MV-4-11 (cell line): Measurements from ENCODE around the gene ADO.
A peak's percentile ranks its signal among the peaks of the same experiment; 100 is the strongest.
"Not testable (repeated sequence)": the region's sequence is repeated elsewhere in the genome, so short reads cannot be mapped to it uniquely, and the experiment has no call there.

Experiments
- DNase-seq: peaks from one replicate; lab custom pipeline; 2025; lab: John Stamatoyannopoulos, UW

ADO gene

GRCh38 chr10:62804356-62805230 lies at the start of gene ADO:
TSS of gene ADO (plus strand) at chr10:62804720. CDS start at chr10:62805060, 340 bp downstream.
- DNase-seq: peak; percentile 71

DNA sequence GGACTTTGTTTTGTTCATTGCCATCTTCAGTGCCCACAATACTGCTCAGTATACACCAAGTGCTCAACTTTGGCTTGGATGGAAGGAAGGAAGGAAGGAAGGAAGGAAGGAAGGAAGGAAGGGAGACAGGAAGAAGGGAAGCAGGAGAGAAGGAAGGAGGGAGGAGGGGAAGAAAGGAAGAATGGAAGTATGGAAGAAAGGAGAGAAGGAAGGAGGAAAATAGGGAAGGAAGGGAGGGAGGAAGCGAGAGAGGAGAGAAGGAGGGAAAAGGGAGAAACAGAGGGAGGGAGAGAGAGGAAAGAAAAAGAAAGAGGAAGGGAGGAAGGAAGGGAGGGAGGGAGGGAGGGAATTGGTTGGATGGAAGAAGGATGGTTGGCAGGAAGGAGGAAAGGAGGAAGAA lies 49.6 kb upstream of the ADO start:
- DNase-seq: no peak

DNA sequence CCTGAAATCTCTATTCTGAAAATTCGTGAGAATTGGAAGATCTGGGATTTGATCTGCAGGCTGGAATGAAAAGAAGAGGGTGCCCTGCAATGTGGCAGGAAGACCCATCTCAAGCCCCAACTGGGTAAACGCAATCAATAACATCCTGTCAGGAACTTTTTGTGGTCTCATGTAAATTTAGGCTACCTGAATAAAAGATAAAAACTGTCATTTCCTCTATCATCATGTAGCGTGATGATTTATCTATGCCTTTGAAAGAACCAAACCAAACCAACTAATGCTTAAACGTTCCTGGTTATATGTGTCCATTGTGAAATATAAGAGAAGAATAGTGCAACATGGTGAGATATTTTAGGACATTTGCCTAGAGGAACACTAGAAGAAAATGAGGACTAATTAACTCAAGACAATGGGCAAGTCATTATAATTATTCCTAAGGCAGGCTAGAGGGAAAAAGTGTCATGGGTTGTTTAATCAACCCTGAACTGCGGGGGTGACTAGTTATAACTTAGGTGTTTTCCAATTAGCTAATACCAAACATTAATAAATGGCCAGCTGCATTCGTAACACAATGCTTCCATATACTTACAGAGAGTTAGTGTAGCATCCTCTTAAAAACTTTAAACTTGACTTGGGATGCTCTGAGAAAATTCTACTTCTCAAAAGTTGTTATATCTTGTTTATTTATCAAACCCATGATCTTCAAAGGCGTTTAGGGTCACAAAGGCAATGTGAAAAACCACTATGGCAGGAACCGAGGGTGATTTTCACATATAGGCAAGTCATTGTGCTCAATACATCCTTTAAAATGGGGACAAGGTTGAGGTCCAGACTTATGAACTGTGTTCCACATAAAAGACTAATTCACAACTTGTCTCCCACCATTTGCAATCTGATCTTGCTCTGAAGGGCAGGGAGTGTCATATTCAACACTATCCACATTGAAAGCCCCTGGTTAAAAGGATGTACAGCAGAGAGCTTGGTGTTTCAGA lies 48.6 kb upstream of the ADO start:
- no peak for DNase-seq

DNA sequence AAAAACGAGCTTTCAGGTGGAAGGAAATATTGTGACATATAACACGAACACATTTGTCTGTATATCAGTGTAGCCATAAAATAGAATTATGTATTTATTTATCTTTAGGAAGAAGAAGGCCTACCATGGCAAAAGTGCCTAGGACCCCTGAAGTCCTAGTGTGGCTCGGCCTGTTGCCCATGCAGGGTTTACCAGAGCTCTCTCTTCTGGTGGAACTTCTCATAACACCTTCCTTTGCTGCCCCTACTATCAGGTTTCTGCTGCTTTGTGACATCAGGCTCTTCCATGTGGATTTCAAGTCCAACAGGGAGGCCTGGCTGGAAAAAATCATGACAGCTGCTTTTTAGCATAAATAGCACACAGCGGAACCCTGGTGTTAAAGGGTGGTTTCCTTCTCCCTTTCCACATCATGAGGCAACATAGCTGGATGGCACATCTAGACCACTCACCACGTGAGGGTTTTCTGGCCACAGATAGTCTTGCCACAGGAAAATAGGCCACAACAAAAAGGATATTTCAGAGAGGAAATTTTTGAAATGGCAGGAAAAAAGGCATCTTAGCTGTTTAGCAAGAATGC lies 44.8 kb upstream of the ADO start:
- DNase-seq: peak; percentile 85

GRCh38 chr10:62760401-62760800 lies 44.1 kb upstream of the ADO start:
- DNase-seq: peak; percentile 88

DNA sequence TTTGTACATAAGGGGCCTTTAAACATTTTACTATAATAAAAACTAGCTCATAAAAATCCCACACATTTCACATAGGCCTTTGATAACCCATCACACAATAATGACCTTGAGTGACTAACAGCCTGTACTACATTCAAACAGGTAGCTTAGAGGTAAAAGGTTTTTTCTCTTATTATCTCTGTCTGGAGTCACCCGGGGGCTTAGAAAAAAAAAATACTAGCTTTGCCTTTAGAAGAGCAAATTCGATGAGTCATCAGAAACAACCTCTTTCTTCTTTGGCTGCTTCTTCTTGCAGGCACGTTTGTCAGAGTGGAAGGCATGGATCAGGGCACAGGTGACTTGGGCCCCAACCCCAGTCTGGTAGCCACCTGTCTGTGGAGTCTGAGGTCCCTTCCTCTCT lies 43.4 kb upstream of the ADO start:
- peak; percentile 24 for DNase-seq

DNA sequence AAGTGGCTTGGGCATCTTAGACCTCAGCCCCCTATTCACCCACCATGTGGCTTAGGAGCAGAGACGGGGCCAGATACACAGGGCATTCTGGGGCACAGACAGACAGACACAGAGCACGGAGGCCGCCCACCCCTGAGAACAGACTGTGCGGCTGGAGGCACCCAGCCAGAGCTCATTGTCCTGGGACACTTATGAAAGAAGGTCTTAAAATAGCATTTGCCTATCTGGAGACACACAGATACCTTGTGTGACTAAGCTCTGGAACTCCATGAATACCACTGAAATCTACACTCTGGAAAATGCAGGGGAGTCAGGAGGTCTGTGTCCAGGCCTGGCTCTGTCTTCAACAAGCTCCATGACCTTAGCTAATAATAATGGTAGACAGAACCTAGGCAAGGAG lies 41.4 kb upstream of the ADO start:
- DNase-seq: no peak

DNA sequence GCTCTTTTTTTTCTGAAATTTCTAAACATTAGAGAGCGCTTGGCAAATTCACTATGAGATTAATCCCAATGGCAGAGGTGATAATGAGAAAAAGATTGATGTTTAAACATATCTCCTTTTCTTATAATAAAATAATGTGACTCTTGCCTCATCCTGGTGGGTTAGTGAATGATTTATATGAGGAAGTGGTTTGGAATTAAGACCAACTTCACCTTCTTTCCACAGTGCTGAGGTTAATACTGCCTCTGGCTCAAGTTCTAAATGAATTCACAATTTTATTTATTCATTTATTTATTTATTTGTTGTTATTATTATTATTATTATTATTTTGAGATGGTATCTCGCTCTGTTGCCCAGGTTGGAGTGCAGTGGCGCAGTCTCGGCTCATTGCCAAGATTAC lies 40.5 kb upstream of the ADO start:
- peak; percentile 3 for DNase-seq

DNA sequence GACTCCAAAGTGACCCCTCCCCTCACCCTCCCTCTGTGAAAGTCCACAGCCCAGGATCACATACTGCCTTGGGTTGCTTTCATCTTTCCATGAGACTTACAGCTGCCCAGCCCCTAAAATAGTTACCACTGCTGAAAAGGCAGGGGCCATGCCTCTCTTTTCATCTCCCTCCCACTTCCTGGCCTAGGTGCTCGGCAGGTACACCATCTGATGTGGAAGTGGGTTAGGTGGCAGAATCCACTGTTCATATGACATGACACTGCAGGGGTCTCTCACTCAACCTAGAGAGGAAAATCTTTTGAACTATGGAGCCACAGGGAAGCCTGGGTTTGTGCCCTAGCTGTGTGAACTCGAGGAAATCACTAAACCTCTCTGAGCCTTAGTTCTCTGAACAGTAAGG lies 38.8 kb upstream of the ADO start:
- DNase-seq: no peak

DNA sequence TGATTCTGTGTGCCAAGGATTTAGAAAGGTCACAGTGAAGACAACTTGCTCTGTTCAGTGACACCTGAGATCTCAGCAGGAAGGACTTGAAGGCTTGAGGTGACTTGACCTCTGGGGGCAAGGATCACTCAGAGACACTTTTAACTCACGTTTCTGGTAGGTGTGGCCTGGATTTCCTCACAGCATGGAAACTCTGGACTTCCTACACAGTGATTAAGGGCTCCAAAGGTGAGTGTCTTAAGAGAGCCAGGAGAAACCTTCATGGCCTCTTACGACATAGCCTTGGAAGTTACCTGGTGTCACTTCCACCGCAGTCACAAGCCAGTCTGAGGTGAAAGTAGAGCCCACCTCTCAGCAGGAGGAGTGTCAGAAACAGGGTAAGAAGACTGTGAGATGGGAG lies 38.1 kb upstream of the ADO start:
- DNase-seq: no peak

GRCh38 chr10:62769574-62770242 lies 34.8 kb upstream of the ADO start:
- DNase-seq: no peak

DNA sequence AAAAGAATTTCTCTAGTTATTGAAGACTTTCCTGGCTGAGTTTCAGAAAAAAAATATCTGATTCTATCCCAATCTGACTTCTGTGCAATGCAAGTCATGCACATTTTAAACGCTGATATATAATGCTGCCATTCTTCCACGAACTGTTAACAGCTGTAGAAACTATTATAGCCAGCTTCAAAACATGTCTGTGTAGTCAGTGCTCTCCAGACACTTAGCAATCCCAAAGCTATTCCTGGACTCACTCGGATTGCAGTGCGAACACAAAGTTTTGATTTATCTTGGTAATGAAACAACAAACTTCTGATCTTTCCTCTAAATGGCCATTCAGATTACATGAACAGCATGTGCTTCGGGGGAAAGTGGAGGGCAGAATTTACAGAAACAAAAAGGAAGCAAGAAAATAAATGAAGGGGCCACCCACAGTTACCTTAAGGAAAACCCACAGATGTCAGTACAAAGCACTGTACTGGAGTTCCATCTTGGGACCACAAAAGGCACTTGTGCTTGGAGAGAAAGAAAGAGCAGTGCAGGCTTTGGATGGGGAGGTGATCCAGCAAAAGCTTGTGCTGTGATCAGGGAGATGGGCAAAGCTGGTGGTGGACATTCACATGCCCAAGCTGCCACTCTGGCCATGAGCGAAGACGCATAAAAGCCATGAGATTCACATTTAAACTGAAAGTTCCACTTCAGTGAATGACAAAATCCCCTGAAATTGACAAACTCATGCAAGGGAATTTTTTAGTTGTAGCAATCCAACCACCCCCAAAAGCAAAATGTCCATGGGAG lies 32.1 kb upstream of the ADO start:
- DNase-seq: no peak

DNA sequence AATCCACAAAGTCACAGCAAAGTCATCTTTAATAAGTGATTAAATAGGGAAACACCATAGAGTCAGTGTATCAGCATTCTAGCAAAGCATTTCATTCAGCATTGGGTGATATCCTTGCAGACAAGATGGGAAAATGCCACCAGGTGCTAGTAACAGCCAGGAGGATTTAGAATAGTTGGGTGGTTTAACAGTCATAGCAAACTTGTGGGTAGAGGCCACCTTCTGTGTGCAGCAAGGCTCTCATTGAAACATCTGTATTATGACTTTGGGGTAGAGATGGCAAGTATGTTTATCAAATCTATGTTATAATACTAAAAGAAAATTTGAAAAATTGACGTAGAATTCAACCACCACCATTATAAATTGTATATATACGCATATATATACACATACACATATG lies 26.4 kb upstream of the ADO start:
- no peak for DNase-seq

GRCh38 chr10:62779487-62780248 lies 24.9 kb upstream of the ADO start:
- no peak for DNase-seq

GRCh38 chr10:62784537-62784936 lies 20.0 kb upstream of the ADO start:
- not testable (repeated sequence) for DNase-seq

GRCh38 chr10:62788285-62788684 lies 16.2 kb upstream of the ADO start:
- DNase-seq: not testable (repeated sequence)

DNA sequence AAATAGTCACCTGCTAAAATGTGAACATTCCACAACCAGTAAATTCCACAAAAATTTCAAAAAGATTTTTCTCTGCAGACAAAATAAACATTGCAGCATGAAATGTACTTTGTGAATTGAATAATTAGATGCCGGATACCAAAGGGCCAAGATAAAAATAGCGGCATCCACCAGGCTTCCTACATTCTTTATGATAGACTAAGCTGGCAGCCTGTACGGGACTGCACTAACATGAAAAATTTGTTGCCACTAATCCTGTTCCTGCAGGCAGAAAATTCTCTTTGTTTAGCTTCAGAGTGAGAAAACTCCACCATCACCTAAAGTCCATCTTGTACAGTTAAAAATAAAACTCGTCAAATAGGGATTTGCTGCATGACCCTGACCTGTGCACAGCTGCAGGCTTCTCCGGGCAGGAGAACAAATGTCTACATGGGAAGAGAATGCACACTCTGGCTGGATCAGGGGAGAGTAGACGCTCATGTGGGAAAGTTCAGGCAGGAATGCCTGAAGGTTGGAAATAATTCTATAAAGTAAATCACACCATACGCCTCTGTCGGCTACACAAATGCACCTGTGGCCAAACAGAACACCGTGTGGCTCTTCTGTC lies 15.6 kb upstream of the ADO start:
- DNase-seq: no peak

DNA sequence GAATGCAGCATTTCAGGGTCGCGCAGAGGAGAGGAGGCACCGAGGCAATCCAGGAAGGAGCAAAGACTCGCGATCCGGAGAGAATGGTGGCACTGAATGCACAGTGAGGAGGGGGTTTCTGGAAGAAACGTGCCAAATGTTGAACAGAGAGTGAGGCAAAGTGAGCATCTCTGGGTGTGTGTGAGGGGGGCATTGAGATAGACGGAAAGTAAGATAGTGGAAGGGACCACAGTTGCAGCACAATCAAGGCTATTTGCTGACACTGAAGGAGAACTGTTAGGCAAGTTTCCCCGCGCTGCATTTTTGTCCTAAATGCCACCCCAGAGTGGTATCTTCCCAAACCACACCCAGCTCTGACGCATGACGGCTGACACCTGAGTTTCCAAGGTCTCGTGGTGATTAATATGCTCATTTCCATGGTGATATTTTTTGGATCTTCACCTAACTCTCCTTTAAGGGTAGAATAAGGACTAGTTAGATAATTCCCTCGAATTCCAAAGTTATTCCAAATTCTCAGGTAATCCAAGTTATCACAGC lies 14.4 kb upstream of the ADO start:
- no peak for DNase-seq

DNA sequence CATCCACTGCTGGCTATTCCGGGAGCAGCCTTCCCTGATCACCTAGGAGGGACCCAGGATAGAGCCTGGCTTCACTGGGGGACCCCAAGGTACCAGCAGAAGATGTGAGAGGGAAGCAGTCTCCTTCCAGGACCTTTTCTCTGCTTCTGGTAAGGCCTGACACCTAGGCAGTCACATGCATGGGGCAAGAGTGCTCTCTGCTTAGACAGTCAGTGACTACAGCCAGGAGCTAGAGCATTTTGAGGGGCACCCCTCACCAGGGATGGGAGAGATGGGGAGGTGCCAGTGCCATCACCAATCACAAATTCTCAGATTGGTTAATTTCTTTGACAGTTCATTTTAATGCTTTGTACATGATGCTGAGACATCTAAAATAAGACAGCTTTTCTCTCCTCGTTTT lies 13.9 kb upstream of the ADO start:
- no peak for DNase-seq

DNA sequence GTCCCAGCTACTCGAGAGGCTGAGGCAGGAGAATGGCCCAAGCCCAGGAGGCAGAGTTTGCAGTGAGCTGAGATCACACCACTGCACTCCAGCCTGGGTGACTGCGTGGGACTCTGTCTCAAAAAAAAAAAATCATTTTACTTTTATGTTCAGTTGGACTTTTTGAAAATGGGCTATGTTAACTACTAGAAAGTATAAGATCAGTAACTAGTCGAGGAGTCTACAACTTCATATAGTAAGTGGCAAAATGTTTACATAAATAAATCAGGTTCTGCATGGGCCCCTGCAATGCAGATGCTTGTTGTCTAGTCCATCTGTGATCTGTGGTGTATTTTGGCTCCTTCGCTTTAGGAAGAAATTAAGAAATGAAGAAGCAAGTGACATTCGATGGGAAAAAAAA lies 12.3 kb upstream of the ADO start:
- DNase-seq: no peak
